ENCODE measurements around the gene SUCLG2.

The SUCLG2 gene

DNA sequence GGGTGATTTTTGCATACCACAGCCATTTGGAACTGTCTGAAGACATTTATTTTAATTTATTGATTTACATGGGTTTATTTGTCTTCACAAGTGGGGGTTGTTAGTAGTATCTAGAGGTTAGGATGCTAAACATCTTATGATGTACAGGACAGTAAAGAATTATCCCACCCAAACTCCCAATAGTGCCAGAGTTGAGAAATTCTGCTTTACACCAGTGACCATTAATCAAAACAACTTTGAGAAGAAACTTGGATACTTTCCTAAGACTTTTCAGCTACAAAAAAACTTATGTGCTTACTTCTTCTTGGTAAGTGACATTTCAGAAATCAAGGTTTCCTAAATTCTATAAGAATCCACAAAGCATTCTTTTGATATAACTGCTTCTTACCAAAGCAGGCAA lies 156.7 kb downstream of the SUCLG2 start:
- DNase-seq, result no peak

DNA sequence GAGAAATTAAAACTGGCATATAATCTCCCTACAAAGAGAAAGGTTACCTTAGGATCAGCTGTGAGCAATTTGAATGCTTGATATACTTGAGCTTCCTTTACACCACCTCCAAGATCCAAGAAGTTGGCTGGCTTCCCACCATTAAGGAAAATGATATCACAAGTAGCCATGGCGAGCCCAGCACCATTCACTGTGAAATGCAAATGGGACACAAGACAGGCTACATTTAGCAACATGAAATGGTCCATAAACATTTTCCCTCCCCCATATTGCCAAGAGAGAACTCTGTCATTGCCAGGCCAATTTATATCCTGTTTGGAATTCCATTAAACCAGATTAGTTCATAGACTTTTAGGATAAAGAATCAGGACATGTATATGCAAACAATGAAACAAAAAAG lies 158.7 kb downstream of the SUCLG2 start:
- DNase-seq, result no peak

DNA sequence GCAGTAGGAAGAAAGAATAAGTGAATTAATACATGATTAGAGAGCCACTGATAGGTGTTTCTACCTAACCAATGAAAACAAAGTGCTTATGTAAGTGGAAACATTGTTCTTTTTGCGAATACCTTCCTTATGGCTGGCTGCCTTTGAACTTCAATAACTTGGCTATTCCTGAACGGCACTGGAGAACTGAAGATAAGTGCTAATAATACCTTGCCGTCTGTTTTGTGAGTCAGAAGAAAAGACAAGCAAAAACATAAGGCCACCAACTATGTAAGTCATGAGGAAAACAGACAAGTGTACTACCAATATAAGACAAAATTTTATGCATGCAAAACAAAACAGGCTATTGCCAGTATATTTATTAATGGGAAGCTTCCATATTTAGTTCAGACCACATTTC lies 160.6 kb downstream of the SUCLG2 start:
- no peak for DNase-seq

DNA sequence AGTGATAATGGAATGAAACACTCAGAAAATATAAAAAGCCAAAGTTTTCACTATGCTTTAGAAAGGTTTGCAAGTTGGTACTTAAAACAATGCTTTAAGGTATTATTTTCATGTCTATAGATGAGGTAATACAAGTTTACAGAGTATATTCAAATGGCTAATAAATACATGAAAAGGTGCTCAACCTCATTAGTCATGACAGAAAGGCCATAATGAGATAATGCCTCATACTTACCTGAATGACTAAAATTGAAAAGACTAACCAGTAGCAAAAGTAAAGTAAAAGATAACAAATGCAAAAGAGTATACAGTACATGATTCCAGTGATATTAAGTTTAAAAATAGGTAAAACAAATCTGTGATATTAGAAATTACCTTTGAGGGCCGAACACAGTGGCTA lies 163.8 kb downstream of the SUCLG2 start:
- no peak for DNase-seq

DNA sequence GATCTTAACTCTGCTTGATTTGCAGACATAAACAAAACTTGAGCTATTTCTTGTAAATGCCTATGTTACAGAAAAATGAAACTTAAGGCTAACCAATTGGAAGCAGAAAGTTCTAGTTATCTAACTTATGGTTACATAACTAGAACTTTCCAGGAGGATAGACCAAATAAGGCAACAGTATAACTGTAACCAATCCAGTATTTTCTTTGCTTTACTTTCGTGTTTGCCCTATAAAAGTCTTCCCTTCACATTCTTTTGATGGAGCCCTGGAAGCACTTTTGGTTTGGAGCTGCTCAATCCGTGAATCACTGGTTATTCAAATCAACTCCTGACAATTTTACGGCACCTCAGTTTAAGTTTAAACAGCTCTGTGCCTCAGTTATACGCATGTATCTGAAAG lies 164.6 kb downstream of the SUCLG2 start:
- no peak for DNase-seq

DNA sequence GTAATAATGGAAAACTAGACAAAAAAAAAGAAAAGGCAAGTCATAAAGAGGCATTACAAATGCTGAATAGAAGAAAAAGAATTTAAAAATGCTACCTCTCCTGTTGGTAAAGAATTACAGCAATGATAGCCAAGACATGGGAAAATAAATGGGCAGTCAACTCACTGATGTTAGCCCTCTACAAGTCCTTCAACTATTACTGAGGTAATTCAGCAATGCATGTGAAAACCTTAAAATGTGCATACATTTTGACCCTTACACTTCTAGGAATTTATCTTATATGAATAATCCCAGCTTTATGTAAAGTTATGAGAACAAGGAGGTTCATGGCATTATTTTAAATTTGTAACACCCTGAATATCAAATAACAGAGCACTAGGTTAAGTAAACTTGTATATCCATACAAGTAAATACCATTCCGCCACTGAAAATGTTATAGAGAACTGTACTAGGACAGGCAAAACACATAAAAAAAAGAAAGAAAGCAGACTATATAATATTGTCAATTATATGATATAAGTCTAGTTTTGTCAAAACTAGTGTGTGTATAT lies 166.8 kb downstream of the SUCLG2 start:
- no peak for DNase-seq

DNA sequence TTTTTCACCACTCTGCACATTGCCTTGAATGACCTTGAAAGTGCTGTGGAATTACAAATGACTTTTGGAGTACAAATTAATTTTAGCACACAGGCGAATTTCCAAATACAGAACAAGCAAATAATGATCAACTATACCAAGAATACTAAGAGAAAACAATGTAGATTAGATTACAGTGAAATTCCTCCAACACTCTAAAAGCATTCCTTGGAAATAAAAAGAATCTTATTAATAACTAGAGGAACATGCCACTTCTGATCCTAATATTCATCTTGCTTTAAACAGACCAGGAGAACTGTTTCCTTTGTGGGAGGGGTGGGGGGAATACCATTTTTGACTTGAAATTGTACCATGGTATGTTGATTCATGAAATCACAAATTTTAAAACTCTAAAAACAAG lies 167.5 kb downstream of the SUCLG2 start:
- DNase-seq, result no peak

DNA sequence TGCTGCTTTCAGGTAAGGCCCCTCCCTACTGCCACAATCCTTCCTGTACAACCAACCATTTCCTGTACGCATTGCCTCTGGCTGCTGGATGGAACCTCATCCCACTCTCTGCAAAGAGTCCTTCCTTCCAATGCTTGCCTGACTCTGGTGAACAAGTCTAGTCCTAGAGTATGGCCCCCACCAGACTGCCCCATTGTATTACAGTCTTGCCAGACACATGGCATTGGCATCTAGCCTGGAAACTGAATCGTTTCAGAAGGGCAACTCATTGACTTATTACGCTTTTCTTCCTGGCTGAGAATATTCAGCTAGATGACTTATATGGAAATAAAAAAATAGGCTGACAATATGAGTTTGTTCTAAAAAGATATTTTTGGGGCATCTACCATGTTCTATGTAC lies 170.3 kb downstream of the SUCLG2 start:
- no peak for DNase-seq

DNA sequence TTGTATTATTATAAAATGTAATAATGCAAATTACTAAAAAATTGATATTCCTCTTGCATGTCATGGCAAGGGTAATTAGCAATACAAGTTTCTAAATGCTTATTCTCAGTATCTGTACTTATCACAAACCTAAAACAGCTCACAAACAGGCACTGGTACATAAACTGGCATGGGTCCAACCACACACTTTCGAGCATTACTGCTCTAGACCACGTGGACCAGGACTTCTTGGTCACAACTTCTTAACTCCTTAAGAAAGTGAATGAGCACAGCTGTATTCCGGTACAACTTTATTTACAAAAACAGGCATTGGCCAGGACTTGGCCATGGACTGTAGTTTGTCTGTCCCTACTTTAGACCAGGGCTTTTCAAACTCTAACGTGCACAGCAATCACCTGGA lies 173.3 kb downstream of the SUCLG2 start:
- no peak for DNase-seq

DNA sequence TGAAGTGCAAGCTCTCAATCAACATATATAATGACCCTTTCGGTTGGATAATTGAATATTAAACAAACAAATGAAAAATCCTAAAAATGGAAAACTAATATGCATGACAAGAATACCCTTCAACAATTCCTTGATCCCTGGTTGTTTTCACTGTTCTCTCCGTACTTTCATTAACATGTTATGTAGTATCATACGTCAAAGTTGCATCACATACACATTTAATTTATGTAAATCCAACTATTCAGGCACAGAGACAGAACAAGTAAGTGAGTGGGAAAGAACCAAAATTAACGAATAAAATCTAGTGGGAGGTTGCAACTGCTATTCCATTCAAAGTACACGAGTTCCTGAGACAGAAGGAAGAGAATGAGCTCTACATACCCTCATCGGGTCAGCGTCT lies 176.0 kb downstream of the SUCLG2 start:
- no peak for DNase-seq

DNA sequence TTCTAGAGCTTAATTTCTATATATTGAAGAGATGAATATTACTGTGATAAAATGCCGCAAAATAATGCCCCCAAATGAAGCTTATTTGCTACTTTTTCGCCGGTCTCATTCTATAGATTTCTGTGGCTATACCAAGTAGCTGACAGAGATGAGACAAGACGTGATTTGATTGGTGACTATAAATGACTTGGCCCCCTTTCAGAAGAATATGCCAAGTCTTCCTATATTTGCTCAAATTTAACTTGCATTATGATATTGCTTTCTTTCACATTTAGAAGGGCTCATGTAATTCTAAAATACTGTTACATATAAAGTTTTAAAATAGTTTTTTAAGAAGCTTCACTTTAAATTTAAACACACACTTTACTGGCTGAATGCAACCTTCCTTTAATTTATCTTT lies 180.1 kb downstream of the SUCLG2 start:
- DNase-seq, result no peak

DNA sequence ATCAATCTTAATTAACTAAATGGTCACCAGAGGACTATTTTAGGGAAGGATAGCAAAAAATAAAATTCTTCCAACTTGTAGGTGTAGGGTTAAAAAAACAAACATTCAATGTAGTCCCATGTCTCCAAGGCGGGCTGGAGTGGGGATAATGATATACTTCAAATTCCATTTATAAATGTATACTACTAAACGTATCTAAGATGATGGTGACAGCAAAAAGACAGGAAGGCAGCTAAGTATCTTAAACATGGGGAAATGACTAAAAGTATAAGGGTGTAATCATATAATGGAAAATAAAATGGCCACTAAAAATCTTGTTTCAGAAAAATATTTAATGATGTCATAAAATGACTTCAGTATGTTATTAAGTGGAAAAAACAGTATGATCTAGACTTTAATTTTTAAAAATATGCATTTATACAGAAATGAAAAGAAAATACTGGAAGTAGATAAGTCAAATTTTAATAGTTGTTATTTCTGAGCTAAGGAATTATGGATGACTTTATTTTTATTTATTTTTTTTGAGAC lies 181.7 kb downstream of the SUCLG2 start:
- no peak for DNase-seq

DNA sequence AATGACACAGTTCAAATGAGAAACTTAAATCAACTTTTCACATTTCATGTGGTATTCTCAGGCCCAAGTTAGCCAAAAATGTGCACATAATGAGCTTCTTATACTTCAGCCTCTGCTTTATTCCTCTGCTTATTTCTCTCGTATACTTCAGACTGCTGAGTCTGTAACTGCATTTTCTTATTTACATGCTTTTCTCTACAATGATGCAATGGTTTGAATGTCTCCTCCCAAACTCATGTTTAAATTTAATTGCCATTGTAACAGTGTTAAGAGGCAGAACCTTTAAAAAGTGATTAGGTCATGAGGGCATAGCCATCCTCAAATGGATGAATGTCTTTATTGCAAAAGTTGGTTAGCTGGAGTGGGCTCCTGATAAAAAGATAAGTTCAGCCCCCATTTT lies 184.2 kb downstream of the SUCLG2 start:
- no peak for DNase-seq

DNA sequence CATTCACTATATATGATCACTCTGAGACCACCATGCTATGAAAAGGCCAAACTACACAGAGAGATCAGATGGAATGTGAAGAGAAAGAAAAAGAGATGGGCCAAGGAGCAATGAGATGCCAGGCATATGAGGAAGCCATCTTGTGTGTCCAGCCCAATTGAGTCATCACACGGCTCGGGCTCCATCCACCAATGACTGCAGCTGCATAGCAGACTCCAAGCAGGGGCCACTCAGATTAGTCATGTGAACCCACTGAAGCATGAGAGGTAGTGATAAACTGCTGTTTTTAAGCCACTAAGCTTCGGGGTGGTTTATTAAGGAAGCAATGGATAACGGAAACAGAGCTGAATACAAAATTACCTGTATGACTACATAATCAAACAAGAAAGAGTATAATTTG lies 185.9 kb downstream of the SUCLG2 start:
- DNase-seq, result no peak

DNA sequence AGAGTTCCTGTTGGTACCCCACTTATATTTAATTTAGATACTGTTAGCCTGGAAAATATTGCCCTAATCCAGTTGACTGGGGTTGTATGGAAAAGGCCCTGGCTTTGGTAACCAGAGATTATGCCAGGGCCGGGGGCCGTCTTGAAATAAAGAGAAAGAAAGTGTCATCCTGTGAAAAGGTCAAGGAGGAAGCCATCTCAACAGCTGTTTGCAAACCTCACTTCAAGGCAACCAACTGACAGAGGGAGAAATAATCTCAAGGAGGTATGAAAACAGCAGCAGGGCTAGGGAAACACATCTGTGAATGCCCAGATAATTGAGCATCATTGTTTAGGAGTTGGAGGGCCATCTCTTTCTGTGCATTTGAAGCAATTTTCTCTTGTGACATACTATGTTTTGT lies 190.8 kb downstream of the SUCLG2 start:
- DNase-seq, result no peak

DNA sequence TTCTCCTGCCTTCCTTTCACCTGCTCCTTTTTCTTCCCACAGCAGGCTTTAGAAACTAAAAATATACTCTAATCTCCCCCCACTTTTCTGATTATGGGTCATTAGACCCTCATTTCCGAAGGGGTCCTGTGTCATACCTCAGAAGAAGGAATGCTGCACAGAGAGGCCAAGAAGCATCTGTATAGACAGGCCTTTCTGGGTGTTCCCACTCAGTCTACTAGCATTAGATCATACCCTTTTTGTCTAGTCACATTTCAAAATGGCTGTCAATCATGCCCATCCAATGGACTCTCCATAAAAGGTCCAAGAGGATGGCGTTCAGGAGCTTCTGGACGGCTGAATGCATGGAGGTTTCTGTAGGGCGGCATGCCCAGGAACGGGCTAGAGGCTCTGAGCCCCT lies 192.2 kb downstream of the SUCLG2 start:
- DNase-seq, result no peak

DNA sequence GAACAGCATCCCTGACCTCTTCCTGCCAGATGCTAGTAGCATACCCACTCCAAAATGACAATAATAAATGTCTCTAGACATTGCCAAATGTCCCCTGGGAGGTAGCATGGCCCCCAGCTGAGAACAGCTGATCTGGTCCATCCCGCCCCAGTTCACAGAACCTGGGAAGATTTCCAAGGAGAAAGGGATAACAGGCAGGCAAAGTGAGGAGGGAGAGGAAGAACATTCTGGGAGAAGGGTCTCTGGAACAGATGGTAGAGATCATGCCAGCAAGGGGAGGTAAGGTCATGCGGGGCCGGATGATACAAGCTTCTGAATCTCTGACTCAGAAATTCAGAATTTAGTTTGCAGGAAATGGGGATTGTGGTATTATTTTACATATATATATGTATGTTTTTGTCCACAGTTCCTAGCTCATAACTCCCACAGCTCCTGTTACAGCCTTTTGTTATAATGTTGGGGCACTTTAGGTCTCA lies 192.7 kb downstream of the SUCLG2 start:
- DNase-seq, result no peak

DNA sequence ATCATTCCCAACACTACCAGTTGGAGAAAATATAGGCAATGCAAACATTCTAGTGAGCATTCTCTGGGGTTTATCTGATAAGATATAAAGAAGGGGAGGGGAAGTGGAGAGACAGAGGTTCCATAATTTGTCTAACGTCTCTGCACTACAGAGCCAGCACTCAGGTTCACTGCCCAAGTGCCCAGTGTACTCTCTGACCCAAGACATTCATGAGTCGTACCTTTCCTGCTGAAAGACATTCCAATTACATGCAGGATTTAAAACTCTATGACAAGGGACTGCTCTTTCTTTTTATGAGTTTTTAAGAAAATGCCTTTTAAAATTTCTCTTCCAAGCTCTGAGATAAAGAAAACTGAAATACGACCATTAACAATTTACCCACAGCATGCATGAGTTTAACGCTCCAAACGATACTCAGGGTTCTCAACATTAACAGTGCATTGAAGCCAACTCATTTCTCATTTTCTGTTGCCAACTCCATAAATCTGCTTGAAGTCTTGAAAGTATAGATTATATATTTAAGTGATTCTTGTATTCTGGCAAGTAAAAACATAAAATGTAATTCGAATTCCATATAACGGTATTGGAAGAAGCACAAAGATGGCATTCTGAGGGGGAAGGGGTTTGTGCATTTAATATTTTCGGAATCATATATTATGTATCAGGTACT lies 193.4 kb downstream of the SUCLG2 start:
- no peak for DNase-seq

DNA sequence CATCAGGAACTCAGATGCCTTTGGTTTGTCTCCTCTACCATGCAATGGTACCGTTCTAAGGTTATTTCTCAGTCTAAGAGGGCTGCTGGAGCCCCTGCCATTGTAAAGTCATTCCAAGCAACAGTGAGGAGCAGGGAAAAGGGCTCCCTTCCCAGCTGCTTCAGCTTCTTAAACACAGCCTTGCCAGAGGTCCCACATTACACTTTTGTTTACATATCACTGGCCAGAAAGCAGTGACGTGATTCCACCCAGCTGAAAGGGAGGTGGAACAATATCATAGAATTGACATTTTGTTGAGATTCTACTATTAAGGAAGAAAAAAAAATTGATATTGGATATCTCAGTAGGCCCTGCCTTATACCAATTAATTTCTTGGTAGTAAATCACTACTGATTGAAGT lies 194.6 kb downstream of the SUCLG2 start:
- no peak for DNase-seq

DNA sequence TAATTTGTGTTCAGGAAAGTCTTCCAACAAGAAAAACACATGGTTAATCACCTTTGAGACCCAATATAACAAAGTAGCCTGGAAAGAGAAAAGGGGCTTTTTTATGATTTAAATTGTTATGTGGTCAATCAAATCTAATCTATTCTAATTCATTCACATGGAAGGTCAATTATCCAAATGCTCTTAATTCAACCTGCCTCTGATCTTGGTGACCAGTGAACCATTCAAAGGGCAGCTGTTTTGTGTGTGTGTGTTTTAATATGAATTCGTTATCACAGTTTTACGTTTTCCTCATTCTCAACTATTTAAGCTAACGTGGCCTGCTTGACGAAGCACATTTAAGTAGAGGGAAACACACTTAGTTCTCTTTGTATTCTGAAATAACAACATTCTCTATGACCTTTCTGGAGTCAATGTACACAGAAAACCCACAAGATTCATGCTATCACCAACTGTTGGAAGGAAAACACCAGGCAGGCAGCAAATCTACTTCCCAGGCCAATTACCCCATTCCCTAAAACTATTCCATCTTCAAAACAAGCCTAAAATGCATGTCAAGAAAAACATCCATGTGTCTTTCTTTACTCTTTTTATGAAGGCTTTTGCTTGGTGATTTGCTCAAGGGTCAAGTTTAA lies 195.4 kb downstream of the SUCLG2 start:
- no peak for DNase-seq

DNA sequence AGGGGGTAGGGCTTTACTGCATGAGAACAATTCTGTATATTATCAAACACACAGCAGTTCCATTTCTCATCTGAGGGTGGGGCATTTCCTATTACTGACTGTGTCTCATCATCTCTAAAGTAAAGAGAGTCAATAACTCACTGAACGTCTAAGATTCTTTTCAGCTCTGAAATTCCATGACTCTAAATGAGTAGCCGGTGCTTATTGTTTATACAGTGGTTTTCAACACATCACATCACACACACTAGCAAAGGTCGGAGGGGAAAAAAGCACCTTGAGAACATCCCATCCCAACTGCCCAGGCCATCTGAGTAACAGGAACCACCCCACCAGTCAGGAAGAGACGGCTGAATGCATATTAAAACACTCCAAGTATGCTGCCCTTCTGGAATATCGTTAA lies 196.0 kb downstream of the SUCLG2 start:
- no peak for DNase-seq

DNA sequence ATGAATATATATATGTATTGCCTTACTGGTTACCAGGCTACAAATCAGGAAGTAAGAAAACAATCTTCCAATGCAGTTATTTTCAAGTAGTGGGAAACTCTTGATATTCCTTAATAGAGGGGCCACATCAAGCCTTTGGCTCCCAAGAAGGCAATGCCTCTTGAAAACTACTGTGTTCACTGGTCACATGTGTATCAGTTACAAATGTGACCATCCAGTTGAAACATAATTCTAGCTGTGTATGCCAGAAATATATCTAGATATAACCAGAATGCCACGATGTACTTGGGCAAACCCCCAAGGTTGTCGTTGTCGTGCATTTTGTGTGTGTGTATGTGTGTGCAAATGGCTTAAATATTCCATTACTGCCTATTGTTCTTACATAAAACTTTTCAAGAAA lies 200.8 kb downstream of the SUCLG2 start:
- DNase-seq, result no peak

DNA sequence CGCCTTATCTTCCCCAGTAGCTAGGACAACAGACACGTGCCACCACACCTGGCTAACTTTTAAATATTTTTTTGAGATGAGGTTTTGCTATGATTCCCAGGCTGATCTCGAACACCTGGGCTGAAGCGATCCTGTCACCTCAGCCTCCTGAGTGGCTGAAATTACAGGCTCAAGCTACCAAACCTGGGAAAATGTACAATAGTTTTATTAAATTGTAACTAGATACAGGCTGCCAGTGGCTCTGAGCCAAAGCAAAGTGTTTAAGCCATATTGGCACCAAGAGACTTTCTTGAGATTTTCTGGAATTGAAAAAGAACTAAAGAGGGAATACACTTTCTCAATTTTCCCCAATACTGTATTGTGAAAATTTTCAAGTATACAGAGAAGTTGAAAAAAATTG lies 204.3 kb downstream of the SUCLG2 start:
- no peak for DNase-seq

DNA sequence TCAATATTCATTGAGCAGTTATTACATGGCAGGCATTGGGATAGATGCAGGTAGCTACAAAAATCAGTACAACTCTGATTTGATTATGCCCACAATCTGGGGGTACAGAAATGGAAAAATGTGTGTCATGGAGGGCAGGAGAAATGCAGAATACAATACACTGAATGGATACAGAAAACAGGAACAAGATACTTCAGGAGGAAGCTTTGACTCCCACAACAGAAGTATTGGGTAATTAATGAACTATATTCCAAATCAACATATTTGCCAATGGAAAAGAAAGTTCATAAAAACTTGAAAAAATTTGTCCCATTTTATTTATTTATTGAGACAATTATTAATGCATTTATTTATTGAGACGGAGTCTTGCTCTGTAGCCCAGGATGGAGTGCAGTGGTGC lies 207.0 kb downstream of the SUCLG2 start:
- DNase-seq, result no peak

DNA sequence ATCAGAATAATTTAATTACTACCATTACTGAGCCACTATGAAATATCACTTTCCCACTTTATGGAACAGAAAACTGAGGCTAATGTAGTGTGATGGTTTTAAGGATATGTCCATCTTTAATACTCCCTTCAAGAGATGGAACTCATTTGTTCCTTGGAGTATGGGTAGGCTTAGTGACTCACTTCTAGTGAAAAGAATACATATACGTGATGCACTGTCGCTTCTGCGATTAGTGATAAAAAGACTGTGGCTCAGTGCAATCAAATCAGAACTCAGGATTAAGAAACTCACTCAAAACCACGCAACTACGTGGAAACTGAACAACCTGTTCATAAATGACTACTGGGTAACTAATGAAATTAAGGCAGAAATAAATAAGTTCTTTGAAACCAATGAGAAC lies 216.6 kb downstream of the SUCLG2 start:
- DNase-seq, result no peak
